HepG2 (cell line): ENCODE data around the gene EDC3. TPM values are rescaled to one million over a fixed set of nuclear protein-coding genes. Genes with fewer than 3 reads are reported as not detected.

Source experiments
- ATAC-seq: fragments of 200-7000 bp; cut with Tn5 transposase; 3 replicates; pipeline ENCODE4 v1.9.1; 2020; ENCODE audit warnings: mild to moderate bottlenecking, moderate library complexity
- BruUV-seq: library from RNA; stranded (reverse); fragments of 400-500 nt; replicated peaks from 2 replicates; lab custom pipeline; 2021; lab: Mats Ljungman, UMichigan
- CTCF ChIA-PET: fragments of 300-600 bp; formaldehyde crosslinking; extraction: SDS; loops from one replicate; lab custom pipeline; 2021; ENCODE audit warnings: low total read pairs, inconsistent platforms, low intra/inter-chr PET ratio; lab: Yijun Ruan, JAX
- POLR2A ChIA-PET: fragments of 350-600 bp; sonication (Branson Sonifier 250); formaldehyde crosslinking; loops from one replicate; lab custom pipeline; 2020; ENCODE audit warnings: antibody characterized with exemption, inconsistent platforms; lab: Yijun Ruan, JAX
- DNase-seq: peaks from one replicate; pipeline ENCODE4 v3.0.0-alpha.2; 2015; ENCODE audit warnings: low spot score
- FAIRE-seq: peaks from 3 replicates; lab custom pipeline; 2011; peaks lifted over from hg19 to GRCh38; lab: Jason Lieb, UNC
- H2AFZ ChIP-seq: one replicate; pipeline ENCODE4 v1.6.1; 2011; ENCODE audit warnings: low read length, inconsistent platforms
- H3K27ac ChIP-seq: fragments of 300-600 bp; 3 replicates; pipeline ENCODE4 v1.8.0; 2011; ENCODE audit warnings: mixed run types, mild to moderate bottlenecking, mixed read lengths, low read length, inconsistent platforms; ENCODE audit not compliant: insufficient read depth; ENCODE audit errors: extremely low read length
- H3K27me3 ChIP-seq, 2 experiments: fragments of 200-600 bp in 1 of 2; 2 replicates in 1 of 2; 3 replicates in 1 of 2; pipeline versions ENCODE4 v1.6.0 to v1.8.0; 2011; ENCODE audit warnings: low read length in 2 of 2, mild to moderate bottlenecking in 2 of 2, moderate library complexity in 2 of 2, inconsistent platforms in 1 of 2; ENCODE audit not compliant: insufficient read depth in 2 of 2, control insufficient read depth in 1 of 2
- H3K36me3 ChIP-seq, 2 experiments: fragments of 200-600 bp in 1 of 2; replicated peaks in 1 of 2; 2 replicates in 1 of 2; 3 replicates in 1 of 2; pipeline versions ENCODE4 v1.5.1 to v1.8.0; 2011; ENCODE audit warnings: low read length in 2 of 2, inconsistent platforms in 1 of 2; ENCODE audit not compliant: insufficient read depth in 2 of 2, control insufficient read depth in 1 of 2
- H3K4me1 ChIP-seq: 2 replicates; pipeline ENCODE4 v1.5.1; 2012; ENCODE audit warnings: low read length, inconsistent platforms; ENCODE audit not compliant: insufficient read depth
- H3K4me2 ChIP-seq: 2 replicates; pipeline ENCODE4 v1.6.0; 2011; ENCODE audit warnings: low read depth, low read length, inconsistent platforms
- H3K4me3 ChIP-seq, 3 experiments: fragments of 200-600 bp in 1 of 3; sonication (generic), shearing (Covaris generic) in 1 of 3; replicated peaks in 1 of 3; 2 replicates each; pipeline ENCODE4 v1.5.1; 2011 to 2016; ENCODE audit warnings: low read length in 3 of 3, inconsistent platforms in 2 of 3, low read depth in 2 of 3, mild to moderate bottlenecking in 2 of 3, control low read depth in 1 of 3, mixed read lengths in 1 of 3; ENCODE audit not compliant: insufficient read depth in 1 of 3
- H3K79me2 ChIP-seq: one replicate; pipeline ENCODE4 v1.6.1; 2011; ENCODE audit warnings: low read length, inconsistent platforms; ENCODE audit not compliant: insufficient read depth
- H3K9ac ChIP-seq: 2 replicates; pipeline ENCODE4 v1.6.0; 2011; ENCODE audit warnings: mild to moderate bottlenecking, low read depth, low read length, inconsistent platforms; ENCODE audit not compliant: insufficient read depth
- H3K9me3 ChIP-seq: 2 replicates; pipeline ENCODE4 v1.5.1; 2012; ENCODE audit warnings: mild to moderate bottlenecking, low read length
- H4K20me1 ChIP-seq: 2 replicates; pipeline ENCODE4 v1.6.0; 2011; ENCODE audit warnings: inconsistent platforms, mild to moderate bottlenecking, low read length, moderate library complexity; ENCODE audit not compliant: insufficient read depth
- ATAD3A ChIP-seq: sonication (generic); formaldehyde crosslinking; IDR thresholded peaks from 2 replicates; pipeline ENCODE4 v1.4.0; 2020; ENCODE audit warnings: missing genetic modification reagents
- CBX1 ChIP-seq: IDR thresholded peaks from one replicate; pipeline ENCODE4 v1.6.1; 2016; ENCODE audit warnings: antibody characterized with exemption, low read depth
- KLF13 ChIP-seq: sonication (generic); formaldehyde crosslinking; IDR thresholded peaks from 2 replicates; pipeline ENCODE4 v1.4.0; 2020; ENCODE audit warnings: mild to moderate bottlenecking, missing genetic modification reagents
- KLF6 ChIP-seq: IDR thresholded peaks from 2 replicates; pipeline ENCODE4 v1.8.0; 2016; ENCODE audit warnings: missing biosample characterization, missing genetic modification reagents
- NCOA5 ChIP-seq: sonication (generic); formaldehyde crosslinking; IDR thresholded peaks from 2 replicates; pipeline ENCODE4 v1.4.0; 2020; ENCODE audit warnings: missing genetic modification reagents
- NFE2L1 ChIP-seq: sonication (generic); formaldehyde crosslinking; IDR thresholded peaks from 2 replicates; pipeline ENCODE4 v1.4.0; 2020; ENCODE audit warnings: missing genetic modification reagents, mild to moderate bottlenecking, borderline replicate concordance
- PHF5A ChIP-seq: IDR thresholded peaks from one replicate; pipeline ENCODE4 v1.6.1; 2018; ENCODE audit warnings: low read depth, missing genetic modification reagents; ENCODE audit not compliant: unreplicated experiment
- SP2 ChIP-seq: sonication (generic); formaldehyde crosslinking; IDR thresholded peaks from 2 replicates; pipeline ENCODE4 v1.5.1; 2020; ENCODE audit warnings: mild to moderate bottlenecking, missing genetic modification reagents
- ZNF12 ChIP-seq: sonication (generic); formaldehyde crosslinking; IDR thresholded peaks from 2 replicates; pipeline ENCODE4 v1.5.0; 2020; ENCODE audit warnings: missing genetic modification reagents
- ZNF3 ChIP-seq: IDR thresholded peaks from 2 replicates; pipeline ENCODE4 v1.7.0; 2017; ENCODE audit warnings: inconsistent platforms
- ZNF354B ChIP-seq: sonication (generic); formaldehyde crosslinking; IDR thresholded peaks from 2 replicates; pipeline ENCODE4 v1.8.0; 2022; ENCODE audit warnings: mild to moderate bottlenecking, missing genetic modification reagents
- ZNF383 ChIP-seq: sonication (generic); formaldehyde crosslinking; IDR thresholded peaks from 2 replicates; pipeline ENCODE4 v1.4.0; 2020; ENCODE audit warnings: missing genetic modification reagents, mild to moderate bottlenecking, borderline replicate concordance
- ZNF484 ChIP-seq: sonication (generic); formaldehyde crosslinking; IDR thresholded peaks from 2 replicates; pipeline ENCODE4 v1.5.1; 2020; ENCODE audit warnings: mild to moderate bottlenecking, low read depth, missing genetic modification reagents, borderline replicate concordance
- ZNF530 ChIP-seq: sonication (generic); formaldehyde crosslinking; IDR thresholded peaks from 2 replicates; pipeline ENCODE4 v1.5.0; 2020; ENCODE audit warnings: low read depth, mild to moderate bottlenecking, missing genetic modification reagents
- ZNF563 ChIP-seq: sonication (generic); formaldehyde crosslinking; IDR thresholded peaks from 2 replicates; pipeline ENCODE4 v1.8.0; 2022; ENCODE audit warnings: mild to moderate bottlenecking, moderate library complexity, missing genetic modification reagents
- ZNF629 ChIP-seq: sonication (generic); formaldehyde crosslinking; conservative IDR thresholded peaks from 2 replicates; pipeline ENCODE4 v1.5.0; 2020; ENCODE audit warnings: missing genetic modification reagents
- ZZZ3 ChIP-seq: sonication (generic); formaldehyde crosslinking; IDR thresholded peaks from 2 replicates; pipeline ENCODE4 v1.4.0; 2020; ENCODE audit warnings: missing genetic modification reagents, mild to moderate bottlenecking, borderline replicate concordance
- WGBS: methylation state at CpG from one replicate; pipeline ENCODE4 v1.1.6; 2017; ENCODE audit warnings: low lambda C conversion rate; 5-methylcytosine and 5-hydroxymethylcytosine counted together
- in situ Hi-C: cut with HindIII; loops from 2 replicates; pipeline ENCODE4 v1.10.0; 2017; ENCODE audit warnings: low pct_unique_long_range_greater_than_20kb; ENCODE audit not compliant: extremely low pct_ligation_motif_present
- intact Hi-C: fragments of 100-400 bp; cut with micrococcal nuclease; formaldehyde crosslinking; loops from one replicate; pipeline ENCODE4 v1.10.0; 2022; ENCODE audit not compliant: unreplicated experiment
- polyA plus RNA-seq, 8 experiments: library from polyadenylated mRNA; depleted of rRNA in 3 of 8; stranded (reverse) in 7 of 8; unstranded in 1 of 8; fragments of >200 nt; fragmentation: Illumina TruSeq in 4 of 8; extraction: Trizol in 4 of 8; gene quantifications; 2 replicates each; pipeline versions ENCODE4 v1.2.1 to v1.2.3, GENCODE V29; 2011 to 2016; ENCODE audit warnings: low read depth in 4 of 8, missing spikeins in 1 of 8, mixed read lengths in 1 of 8; ENCODE audit not compliant: insufficient read depth in 1 of 8
- total RNA-seq, 5 experiments: library from RNA; depleted of rRNA; stranded (reverse); fragments of >200 nt; fragmentation: Illumina TruSeq; extraction: Trizol; gene quantifications; 2 replicates each; pipeline ENCODE4 v1.2.3, GENCODE V29; 2016; ENCODE audit warnings: low read depth in 1 of 5
- TF ChIP-seq, protein P1 (sequence below): sonication (generic); formaldehyde crosslinking; IDR thresholded peaks from 2 replicates; pipeline ENCODE4 v1.9.0; 2022; ENCODE audit warnings: missing genetic modification reagents, mild to moderate bottlenecking, borderline replicate concordance
- TF ChIP-seq, protein P2 (sequence below): sonication (generic); formaldehyde crosslinking; IDR thresholded peaks from 2 replicates; pipeline ENCODE4 v1.4.0; 2020; ENCODE audit warnings: mild to moderate bottlenecking, missing genetic modification reagents

Gene EDC3
- total and polyA plus RNA-seq, 2 of the 13 experiments (the other 11 are each of a cell fraction or from before 2014, with no cell fraction given): 17.4 to 32.0 TPM

GRCh38 chr15:74653426-74654102 lies 42.3 kb downstream of the EDC3 start (continued):
- TF ChIP-seq, protein P1, sequence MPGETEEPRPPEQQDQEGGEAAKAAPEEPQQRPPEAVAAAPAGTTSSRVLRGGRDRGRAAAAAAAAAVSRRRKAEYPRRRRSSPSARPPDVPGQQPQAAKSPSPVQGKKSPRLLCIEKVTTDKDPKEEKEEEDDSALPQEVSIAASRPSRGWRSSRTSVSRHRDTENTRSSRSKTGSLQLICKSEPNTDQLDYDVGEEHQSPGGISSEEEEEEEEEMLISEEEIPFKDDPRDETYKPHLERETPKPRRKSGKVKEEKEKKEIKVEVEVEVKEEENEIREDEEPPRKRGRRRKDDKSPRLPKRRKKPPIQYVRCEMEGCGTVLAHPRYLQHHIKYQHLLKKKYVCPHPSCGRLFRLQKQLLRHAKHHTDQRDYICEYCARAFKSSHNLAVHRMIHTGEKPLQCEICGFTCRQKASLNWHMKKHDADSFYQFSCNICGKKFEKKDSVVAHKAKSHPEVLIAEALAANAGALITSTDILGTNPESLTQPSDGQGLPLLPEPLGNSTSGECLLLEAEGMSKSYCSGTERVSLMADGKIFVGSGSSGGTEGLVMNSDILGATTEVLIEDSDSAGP (CRISPR knock-in tag): no peak
- no peak for TF ChIP-seq ZNF629 (CRISPR knock-in tag)
- TF ChIP-seq NFE2L1: no peak
- TF ChIP-seq NCOA5: no peak
- TF ChIP-seq, all 625 proteins: peak for 0

GRCh38 chr15:74651242-74651741 lies 44.5 kb downstream of the EDC3 start:
- ATAC-seq: no peak
- CTCF ChIA-PET: no interaction called here

More at GRCh38 chr15:74651242-74651741, 44.5 kb downstream of the EDC3 start:
- intact Hi-C loops (no loop called here), in situ Hi-C loops (no loop called here)
- POLR2A ChIA-PET: no interaction called here
- Histone ChIP-seq H4K20me1 (0 out of 2 replicates have a peak, but pooled peaks cover 2% of the 10 kb centered on the region), H3K27me3 (no peaks in the 10 kb centered on the region), H3K79me2 (no peaks in the 10 kb centered on the region), H3K4me2 (no peak overlapping the region), H2AFZ (no peak overlapping the region), H3K4me1 (peaks cover 7% of the 10 kb centered on the region; the same call in 1 of the 2 replicates), H3K9me3 (no peaks in the 10 kb centered on the region), H3K4me3 (no peak overlapping the region), H3K9ac (no peak overlapping the region), H3K36me3 (peaks cover 14 to 70% of the 10 kb centered on the region in 2 experiments), H3K27ac (no peak overlapping the region)
- BruUV-seq: no TSS peak
- no peak for TF ChIP-seq KLF6 (CRISPR knock-in tag)
- no peak for TF ChIP-seq ZNF3 (CRISPR knock-in tag)
- TF ChIP-seq ZNF530 (CRISPR knock-in tag): no peak
- no peak for TF ChIP-seq ZNF354B (CRISPR knock-in tag)
- TF ChIP-seq ATAD3A (CRISPR knock-in tag): no peak
- TF ChIP-seq, protein P2, sequence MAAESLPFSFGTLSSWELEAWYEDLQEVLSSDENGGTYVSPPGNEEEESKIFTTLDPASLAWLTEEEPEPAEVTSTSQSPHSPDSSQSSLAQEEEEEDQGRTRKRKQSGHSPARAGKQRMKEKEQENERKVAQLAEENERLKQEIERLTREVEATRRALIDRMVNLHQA (CRISPR knock-in tag): no peak
- TF ChIP-seq CBX1: no peak
- TF ChIP-seq ZNF563 (CRISPR knock-in tag): no peak
- TF ChIP-seq PHF5A (CRISPR knock-in tag): no peak
- TF ChIP-seq ZNF383 (CRISPR knock-in tag): no peak
- no peak for TF ChIP-seq KLF13 (CRISPR knock-in tag)
- TF ChIP-seq ZZZ3 (CRISPR knock-in tag): no peak
- no peak for TF ChIP-seq ZNF484
- no peak for TF ChIP-seq ZNF12 (CRISPR knock-in tag)
- TF ChIP-seq SP2 (CRISPR knock-in tag): no peak
- DNase-seq: no peak
- WGBS: 92% methylated on average over 3 of the region's 3 CpGs
- no peak for FAIRE-seq
